ENCODE results near the gene GRK6. TPM values are rescaled to one million over a fixed set of nuclear protein-coding genes. Genes with fewer than 3 reads are reported as not detected.

GRK6 gene
- polyA plus RNA-seq, 1 donor from 2014 or later, result 22.6 TPM

- H3K79me2 ChIP-seq (replicated peaks; ENCODE audit: insufficient read depth, low read length), result no peaks in the 10 kb centered on the region
- H3K9me2 ChIP-seq (ENCODE audit: insufficient read depth, low read length), result no peaks in the 10 kb centered on the region
- no peak overlapping the region for H3K27ac ChIP-seq (ENCODE audit: low read length)
- H3K27me3 ChIP-seq (ENCODE audit: insufficient read depth, low read depth, low read length), result no peaks in the 10 kb centered on the region
- H4K20me1 ChIP-seq (ENCODE audit: insufficient read depth), result no peaks in the 10 kb centered on the region
- TF ChIP-seq TAF1 (IDR thresholded peaks at IDR 0.05; ENCODE audit: low read depth) (no peak), EZH2 (IDR thresholded peaks at IDR 0.05; ENCODE audit: borderline replicate concordance, insufficient read depth, low read length, poor library complexity, severe bottlenecking) (no peak), POLR2AphosphoS5 (IDR thresholded peaks at IDR 0.05) (no peak), REST (IDR thresholded peaks at IDR 0.05; ENCODE audit: borderline replicate concordance) (no peak), SMC3 (conservative IDR thresholded peaks at IDR 0.05; ENCODE audit: poor library complexity) (no peak), EP300 (conservative IDR thresholded peaks at IDR 0.05; ENCODE audit: poor library complexity, severe bottlenecking) (no peak), MXI1 (conservative IDR thresholded peaks at IDR 0.05; ENCODE audit: poor library complexity, severe bottlenecking) (no peak), RAD21 (conservative IDR thresholded peaks at IDR 0.05) (no peak)
- TF ChIP-seq, protein P1, sequence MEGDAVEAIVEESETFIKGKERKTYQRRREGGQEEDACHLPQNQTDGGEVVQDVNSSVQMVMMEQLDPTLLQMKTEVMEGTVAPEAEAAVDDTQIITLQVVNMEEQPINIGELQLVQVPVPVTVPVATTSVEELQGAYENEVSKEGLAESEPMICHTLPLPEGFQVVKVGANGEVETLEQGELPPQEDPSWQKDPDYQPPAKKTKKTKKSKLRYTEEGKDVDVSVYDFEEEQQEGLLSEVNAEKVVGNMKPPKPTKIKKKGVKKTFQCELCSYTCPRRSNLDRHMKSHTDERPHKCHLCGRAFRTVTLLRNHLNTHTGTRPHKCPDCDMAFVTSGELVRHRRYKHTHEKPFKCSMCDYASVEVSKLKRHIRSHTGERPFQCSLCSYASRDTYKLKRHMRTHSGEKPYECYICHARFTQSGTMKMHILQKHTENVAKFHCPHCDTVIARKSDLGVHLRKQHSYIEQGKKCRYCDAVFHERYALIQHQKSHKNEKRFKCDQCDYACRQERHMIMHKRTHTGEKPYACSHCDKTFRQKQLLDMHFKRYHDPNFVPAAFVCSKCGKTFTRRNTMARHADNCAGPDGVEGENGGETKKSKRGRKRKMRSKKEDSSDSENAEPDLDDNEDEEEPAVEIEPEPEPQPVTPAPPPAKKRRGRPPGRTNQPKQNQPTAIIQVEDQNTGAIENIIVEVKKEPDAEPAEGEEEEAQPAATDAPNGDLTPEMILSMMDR (IDR thresholded peaks at IDR 0.05; ENCODE audit: poor library complexity, severe bottlenecking), result no peak
- H3F3A ChIP-seq (ENCODE audit: insufficient read depth, low read length, poor library complexity, severe bottlenecking), result no peaks in the 10 kb centered on the region
- H2AFZ ChIP-seq (ENCODE audit: low read depth, low read length), result no peak overlapping the region
- H3K9ac ChIP-seq (ENCODE audit: low read length), result no peak overlapping the region
- H3K4me2 ChIP-seq (ENCODE audit: low read length), result no peak overlapping the region
- H3K4me3 ChIP-seq (ENCODE audit: low read length), result no peak overlapping the region
- H3K36me3 ChIP-seq (ENCODE audit: insufficient read depth, low read length), result no peaks in the 10 kb centered on the region
- no peaks in the 10 kb centered on the region for H3K9me3 ChIP-seq (ENCODE audit: low read length)
Measured at GRCh38 chr5:177440211-177440989, 13.9 kb downstream of the GRK6 start.

GRCh38 chr5:177440990-177441780 is 14.7 kb downstream of the GRK6 start:
- no peaks in the 10 kb centered on the region for H3K9me2 ChIP-seq (ENCODE audit: insufficient read depth, low read length)
- H3F3A ChIP-seq (ENCODE audit: insufficient read depth, low read length, poor library complexity, severe bottlenecking), result no peaks in the 10 kb centered on the region
- peaks cover 7% of the 10 kb centered on the region for H3K79me2 ChIP-seq (replicated peaks; ENCODE audit: insufficient read depth, low read length)
- H3K36me3 ChIP-seq (ENCODE audit: insufficient read depth, low read length), result no peaks in the 10 kb centered on the region
- no peak overlapping the region for H3K4me2 ChIP-seq (ENCODE audit: low read length)
- H3K9ac ChIP-seq (ENCODE audit: low read length), result no peak overlapping the region
- H2AFZ ChIP-seq (ENCODE audit: low read depth, low read length), result no peak overlapping the region
- no peak overlapping the region for H3K4me3 ChIP-seq (ENCODE audit: low read length)
- TF ChIP-seq MXI1 (conservative IDR thresholded peaks at IDR 0.05; ENCODE audit: poor library complexity, severe bottlenecking) (no peak), SMC3 (conservative IDR thresholded peaks at IDR 0.05; ENCODE audit: poor library complexity) (no peak), POLR2AphosphoS5 (IDR thresholded peaks at IDR 0.05) (no peak), REST (IDR thresholded peaks at IDR 0.05; ENCODE audit: borderline replicate concordance) (no peak), EZH2 (IDR thresholded peaks at IDR 0.05; ENCODE audit: borderline replicate concordance, insufficient read depth, low read length, poor library complexity, severe bottlenecking) (no peak)
- H3K27me3 ChIP-seq (ENCODE audit: insufficient read depth, low read depth, low read length), result no peaks in the 10 kb centered on the region
- no peak overlapping the region for H3K27ac ChIP-seq (ENCODE audit: low read length)
- no peaks in the 10 kb centered on the region for H3K9me3 ChIP-seq (ENCODE audit: low read length)
- H4K20me1 ChIP-seq (ENCODE audit: insufficient read depth), result no peaks in the 10 kb centered on the region

Data from neural cell (in vitro differentiated cells).